OCI-LY3 (cell line): ENCODE measurements around the gene CEP162.

Experiments
- CTCF ChIP-seq: fragments of 200-600, 300-600 bp; sonication (generic); IDR thresholded peaks from 2 replicates; pipeline ENCODE4 v1.5.1; 2014; ENCODE audit warnings: antibody characterized with exemption, low read length, low read depth
- EZH2phosphoT487 ChIP-seq: fragments of 200-600 bp; shearing (Covaris generic); IDR thresholded peaks from 2 replicates; pipeline ENCODE4 v1.6.1; 2018; ENCODE audit warnings: antibody characterized with exemption, mixed run types, low read depth

- TF ChIP-seq CTCF (no peak), EZH2phosphoT487 (no peak)
Observed at GRCh38 chr6:84249724-84250123, 22.3 kb upstream of the CEP162 start.
